Stimulated activated effector memory CD8-positive, alpha-beta T cell treated with anti-CD3 and anti-CD28 coated beads, Interleukin-12 subunit alpha, Interleukin-12 subunit beta, amount 100 ng/mL, for 72 hours (primary cell): ENCODE measurements around the gene TRAF1.
A peak's percentile ranks its signal among the peaks of the same experiment; 100 is the strongest.

Source experiments
- ATAC-seq: fragments of 150-1000 bp; cut with Tn5 transposase; 2 replicates; pipeline ENCODE4 v1.10.0; 2021
- DNase-seq, 2 donors: peaks; one replicate each; pipeline ENCODE4 v3.0.0; 2021 to 2022; ENCODE audit warnings: low spot score in 2 of 2
- H3K27ac Mint-ChIP-seq: one replicate; pipeline ENCODE4 v1.8.0; 2022; ENCODE audit warnings: mild to moderate bottlenecking, mixed read lengths
- H3K36me3 Mint-ChIP-seq: one replicate; pipeline ENCODE4 v1.8.0; 2022; ENCODE audit warnings: mild to moderate bottlenecking, mixed read lengths
- H3K4me1 Mint-ChIP-seq: one replicate; pipeline ENCODE4 v1.8.0; 2022; ENCODE audit warnings: mixed read lengths
- H3K4me3 Mint-ChIP-seq: one replicate; pipeline ENCODE4 v1.8.0; 2022; ENCODE audit warnings: mild to moderate bottlenecking, mixed read lengths
- H3K9me3 Mint-ChIP-seq: one replicate; pipeline ENCODE4 v1.8.0; 2022; ENCODE audit warnings: mixed read lengths

Gene TRAF1

GRCh38 chr9:120878188-120879130 lies 48.1 kb downstream of the TRAF1 start:
- peaks cover 58% of the 10 kb centered on the region for H3K4me1 Mint-ChIP-seq
- ATAC-seq (no peak), DNase-seq (no peak)
- H3K4me3 Mint-ChIP-seq, result peak overlapping the region; percentile 86
- peaks cover 54% of the 10 kb centered on the region for H3K36me3 Mint-ChIP-seq
- H3K9me3 Mint-ChIP-seq, result no peaks in the 10 kb centered on the region
- peak overlapping the region; percentile 94 for H3K27ac Mint-ChIP-seq

DNA sequence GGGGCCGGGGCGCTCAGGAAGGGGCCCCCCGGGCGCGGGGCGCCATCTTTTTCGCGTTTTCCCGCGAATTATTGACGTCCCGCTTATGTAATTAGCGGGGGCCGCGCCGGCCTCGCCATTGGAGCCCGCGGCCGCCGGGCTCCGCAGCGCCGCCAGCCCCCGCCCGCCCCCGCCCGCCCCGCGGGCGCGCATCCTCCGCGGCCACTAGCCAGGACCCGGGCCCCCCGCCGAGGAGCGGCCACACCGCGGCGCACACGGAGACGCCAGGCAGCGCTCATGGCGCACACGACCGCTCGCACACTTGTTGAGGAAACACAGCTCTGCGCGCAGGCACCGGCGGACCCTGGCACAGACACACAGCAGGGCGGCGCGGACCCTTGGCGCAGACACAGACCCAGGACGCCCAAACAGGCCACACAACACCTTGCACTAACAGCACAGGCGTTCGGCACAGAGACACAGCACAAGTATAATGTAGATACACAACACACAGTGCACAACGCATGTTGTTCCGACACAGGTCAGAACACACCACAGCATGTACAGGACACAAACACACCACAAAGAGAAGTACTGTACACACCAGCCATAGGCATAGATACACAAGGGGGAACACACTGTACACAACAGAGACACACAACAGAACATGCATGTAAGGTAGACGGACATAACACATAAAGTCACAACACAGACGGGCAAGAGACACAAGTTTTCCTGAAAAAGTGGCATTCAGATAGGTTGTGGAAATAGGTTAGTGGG lies 49.1 kb downstream of the TRAF1 start:
- Mint-ChIP-seq H3K27ac (peak overlapping the region; percentile 94), H3K36me3 (peaks cover 64% of the 10 kb centered on the region), H3K4me1 (peaks cover 61% of the 10 kb centered on the region), H3K4me3 (peak overlapping the region; percentile 86), H3K9me3 (no peaks in the 10 kb centered on the region)
- DNase-seq, result peak; percentile 54 to 85
- ATAC-seq, result peak; percentile 62

- ATAC-seq (peak; percentile 47), DNase-seq (peak in 1 of 2 donors; percentile 83)
- peak within 1 kb of the TSS; percentile 94 for H3K27ac Mint-ChIP-seq
- H3K36me3 Mint-ChIP-seq, result peaks cover 70% of the 10 kb centered on the region
- peak within 1 kb of the TSS; percentile 86 for H3K4me3 Mint-ChIP-seq
- H3K4me1 Mint-ChIP-seq, result peaks cover 66% of the 10 kb centered on the region
- H3K9me3 Mint-ChIP-seq, result no peaks in the 10 kb centered on the region
These were observed 49.8 kb downstream of the TRAF1 start, which contains the start of gene PHF19 for GRCh38 chr9:120876842-120877240. TSS of gene PHF19 (minus strand) at chr9:120877188. CDS start at chr9:120874741, 2,447 bp downstream.

GRCh38 chr9:120875954-120876841 lies 50.4 kb downstream of the TRAF1 start:
- H3K4me3 Mint-ChIP-seq, result peak overlapping the region; percentile 86
- peak overlapping the region; percentile 94 for H3K27ac Mint-ChIP-seq
- H3K4me1 Mint-ChIP-seq, result peaks cover 66% of the 10 kb centered on the region
- DNase-seq (peak; percentile 72 to 93), ATAC-seq (peak; percentile 72)
- H3K36me3 Mint-ChIP-seq, result peaks cover 77% of the 10 kb centered on the region
- H3K9me3 Mint-ChIP-seq, result no peaks in the 10 kb centered on the region

GRCh38 chr9:120875643-120875953 lies 51.0 kb downstream of the TRAF1 start:
- Mint-ChIP-seq H3K4me3 (peak overlapping the region; percentile 86), H3K4me1 (peaks cover 66% of the 10 kb centered on the region), H3K9me3 (no peaks in the 10 kb centered on the region), H3K36me3 (peaks cover 83% of the 10 kb centered on the region), H3K27ac (peak overlapping the region; percentile 94)
- ATAC-seq (no peak), DNase-seq (no peak)

GRCh38 chr9:120875195-120875565 lies 51.4 kb downstream of the TRAF1 start:
- H3K9me3 Mint-ChIP-seq, result no peaks in the 10 kb centered on the region
- peak overlapping the region; percentile 86 for H3K4me3 Mint-ChIP-seq
- DNase-seq (no peak), ATAC-seq (no peak)
- peak overlapping the region; percentile 94 for H3K27ac Mint-ChIP-seq
- peaks cover 87% of the 10 kb centered on the region for H3K36me3 Mint-ChIP-seq
- peaks cover 68% of the 10 kb centered on the region for H3K4me1 Mint-ChIP-seq

DNA sequence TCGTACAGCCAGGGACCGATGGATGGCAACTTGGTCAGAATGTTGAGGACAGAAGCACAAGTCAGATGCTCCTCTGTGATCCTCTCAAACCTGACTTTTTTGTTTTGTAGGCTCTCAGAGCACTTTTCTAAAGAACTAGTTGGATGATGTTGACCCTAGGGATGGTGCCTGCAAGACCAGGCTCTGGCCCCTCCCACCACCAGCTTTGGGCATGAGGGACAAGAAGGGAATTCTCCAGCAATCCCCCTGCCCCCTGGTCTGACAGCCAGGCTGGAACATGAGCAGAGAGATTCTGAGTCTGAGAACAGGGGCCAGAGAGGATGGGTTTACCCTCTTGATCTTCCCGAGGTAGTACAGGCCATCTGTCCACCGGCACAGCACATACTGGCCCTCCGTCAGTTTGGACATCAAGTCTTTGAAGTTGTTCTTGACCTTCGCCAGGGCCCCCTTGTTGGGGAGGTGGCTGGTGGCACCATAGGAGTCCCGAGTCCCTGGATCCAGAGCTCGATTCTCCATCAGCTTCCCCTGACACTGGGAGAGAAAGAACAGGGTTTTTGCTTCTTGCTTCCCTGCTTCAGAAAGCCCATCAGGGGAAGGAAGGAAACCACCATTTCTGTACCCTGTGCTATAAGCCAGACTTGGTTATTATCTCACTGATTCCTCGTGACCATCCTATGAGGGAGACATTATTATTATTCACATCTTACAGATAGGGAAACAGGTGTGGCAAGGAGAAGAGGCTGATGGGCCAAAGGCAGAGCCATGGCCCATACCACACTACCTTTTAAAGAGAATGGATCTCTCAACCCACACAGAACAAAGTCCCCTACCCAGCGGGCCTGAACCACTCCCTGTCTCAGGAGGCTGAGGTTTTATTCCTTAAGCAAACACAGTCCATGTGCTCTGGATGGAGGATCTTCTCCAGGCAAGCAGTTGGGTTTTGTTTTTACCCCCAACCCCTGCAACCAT lies 52.1 kb downstream of the TRAF1 start:
- DNase-seq, result no peak
- H3K36me3 Mint-ChIP-seq, result peaks cover 91% of the 10 kb centered on the region
- peak overlapping the region; percentile 86 for H3K4me3 Mint-ChIP-seq

GRCh38 chr9:120873512-120873911 lies 53.1 kb downstream of the TRAF1 start:
- Mint-ChIP-seq H3K36me3 (peaks cover 92% of the 10 kb centered on the region), H3K27ac (peak overlapping the region; percentile 88), H3K4me3 (peak overlapping the region; percentile 24), H3K9me3 (no peaks in the 10 kb centered on the region), H3K4me1 (peaks cover 67% of the 10 kb centered on the region)
- DNase-seq (no peak), ATAC-seq (no peak)

More for the DNA sequence above, 52.1 kb downstream of the TRAF1 start:
- peak overlapping the region; percentile 94 for H3K27ac Mint-ChIP-seq
- ATAC-seq, result no peak
- H3K9me3 Mint-ChIP-seq, result no peaks in the 10 kb centered on the region
- H3K4me1 Mint-ChIP-seq, result peaks cover 70% of the 10 kb centered on the region

DNA sequence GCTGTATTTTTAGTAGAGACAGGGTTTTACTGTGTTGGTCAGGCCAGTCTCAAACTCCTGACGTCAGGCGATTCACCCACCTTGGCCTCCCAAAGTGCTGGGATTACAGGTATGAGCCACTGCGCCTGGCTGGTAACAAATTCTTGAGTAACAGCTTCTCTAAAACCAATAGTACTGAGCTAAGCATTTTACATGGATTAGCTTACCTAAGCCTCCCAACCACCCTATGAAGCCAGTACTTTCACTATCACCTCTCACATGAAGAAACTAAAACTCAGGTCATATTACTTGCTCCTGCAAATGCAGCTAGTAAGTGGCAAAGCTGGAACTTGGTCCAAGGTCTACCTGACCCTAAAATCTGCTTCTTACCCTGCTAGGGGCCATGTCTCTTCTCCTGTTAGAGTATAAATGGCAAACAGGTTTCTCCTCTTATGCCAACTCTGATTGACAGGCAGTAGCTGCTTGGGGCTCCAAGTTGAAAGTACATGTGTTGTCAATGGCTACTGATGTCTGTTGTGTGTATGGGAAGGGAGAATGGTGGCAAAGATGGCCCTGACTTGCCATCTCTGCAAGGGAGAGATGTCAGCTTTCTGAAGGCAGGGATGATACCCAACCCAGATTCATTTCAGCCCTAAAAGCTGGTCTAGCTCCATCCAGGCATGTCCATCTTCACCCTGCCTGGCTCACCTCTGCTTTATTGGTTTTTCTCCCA lies 53.6 kb downstream of the TRAF1 start:
- Mint-ChIP-seq H3K9me3 (no peaks in the 10 kb centered on the region), H3K36me3 (peaks cover 92% of the 10 kb centered on the region), H3K27ac (peak overlapping the region; percentile 88), H3K4me3 (peak overlapping the region; percentile 24), H3K4me1 (peaks cover 66% of the 10 kb centered on the region)
- DNase-seq, result no peak
- ATAC-seq, result no peak

GRCh38 chr9:120870206-120870605 lies 56.4 kb downstream of the TRAF1 start:
- DNase-seq, result no peak
- H3K4me3 Mint-ChIP-seq, result peak overlapping the region; percentile 81
- peak overlapping the region; percentile 84 for H3K27ac Mint-ChIP-seq
- H3K36me3 Mint-ChIP-seq, result peaks cover 88% of the 10 kb centered on the region
- no peak for ATAC-seq
- H3K9me3 Mint-ChIP-seq, result no peaks in the 10 kb centered on the region
- peaks cover 52% of the 10 kb centered on the region for H3K4me1 Mint-ChIP-seq

DNA sequence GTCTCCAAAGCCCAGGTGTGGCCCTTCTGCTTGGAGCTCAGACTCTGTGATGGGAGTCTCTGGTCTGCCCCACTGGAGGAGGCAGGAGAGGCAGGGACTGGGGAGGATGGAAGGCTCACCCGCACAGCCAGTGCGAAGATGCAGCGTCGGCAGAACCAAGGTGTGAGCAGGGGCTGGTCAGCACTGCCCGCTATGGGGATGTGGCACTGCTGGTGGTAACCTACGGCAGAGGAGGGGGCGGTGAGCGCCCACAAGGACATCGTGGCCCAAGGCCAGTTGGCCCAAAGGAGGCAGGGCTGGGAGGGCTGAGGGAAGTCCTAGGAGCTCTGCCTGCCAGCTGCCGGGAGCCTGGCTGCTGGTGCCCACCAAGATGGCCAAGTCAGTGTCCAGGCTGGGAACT lies 56.9 kb downstream of the TRAF1 start:
- DNase-seq (no peak), ATAC-seq (no peak)
- Mint-ChIP-seq H3K27ac (peak overlapping the region; percentile 84), H3K4me1 (peaks cover 49% of the 10 kb centered on the region), H3K9me3 (no peaks in the 10 kb centered on the region), H3K4me3 (peak overlapping the region; percentile 81), H3K36me3 (peaks cover 87% of the 10 kb centered on the region)

GRCh38 chr9:120869360-120869687 lies 57.3 kb downstream of the TRAF1 start:
- peak overlapping the region; percentile 81 for H3K4me3 Mint-ChIP-seq
- no peak for ATAC-seq
- no peak for DNase-seq
- peaks cover 45% of the 10 kb centered on the region for H3K4me1 Mint-ChIP-seq
- H3K36me3 Mint-ChIP-seq, result peaks cover 86% of the 10 kb centered on the region
- peak overlapping the region; percentile 84 for H3K27ac Mint-ChIP-seq
- no peaks in the 10 kb centered on the region for H3K9me3 Mint-ChIP-seq

GRCh38 chr9:120868676-120869359 lies 57.8 kb downstream of the TRAF1 start:
- DNase-seq, result peak; percentile 91 to 96
- peak overlapping the region; percentile 84 for H3K27ac Mint-ChIP-seq
- H3K36me3 Mint-ChIP-seq, result peaks cover 86% of the 10 kb centered on the region
- peak; percentile 94 for ATAC-seq
- peak overlapping the region; percentile 81 for H3K4me3 Mint-ChIP-seq
- peaks cover 40% of the 10 kb centered on the region for H3K4me1 Mint-ChIP-seq
- no peaks in the 10 kb centered on the region for H3K9me3 Mint-ChIP-seq
